ENCODE results near the gene CHMP6. TPM values are rescaled to one million over a fixed set of nuclear protein-coding genes. Genes with fewer than 3 reads are reported as not detected.
"Not testable (repeated sequence)": the region's sequence is repeated elsewhere in the genome, so short reads cannot be mapped to it uniquely, and the experiment has no call there.

CHMP6 gene
- total and polyA plus RNA-seq, 12 donors: 7.8 to 35.3 (median 25.8) TPM

DNA sequence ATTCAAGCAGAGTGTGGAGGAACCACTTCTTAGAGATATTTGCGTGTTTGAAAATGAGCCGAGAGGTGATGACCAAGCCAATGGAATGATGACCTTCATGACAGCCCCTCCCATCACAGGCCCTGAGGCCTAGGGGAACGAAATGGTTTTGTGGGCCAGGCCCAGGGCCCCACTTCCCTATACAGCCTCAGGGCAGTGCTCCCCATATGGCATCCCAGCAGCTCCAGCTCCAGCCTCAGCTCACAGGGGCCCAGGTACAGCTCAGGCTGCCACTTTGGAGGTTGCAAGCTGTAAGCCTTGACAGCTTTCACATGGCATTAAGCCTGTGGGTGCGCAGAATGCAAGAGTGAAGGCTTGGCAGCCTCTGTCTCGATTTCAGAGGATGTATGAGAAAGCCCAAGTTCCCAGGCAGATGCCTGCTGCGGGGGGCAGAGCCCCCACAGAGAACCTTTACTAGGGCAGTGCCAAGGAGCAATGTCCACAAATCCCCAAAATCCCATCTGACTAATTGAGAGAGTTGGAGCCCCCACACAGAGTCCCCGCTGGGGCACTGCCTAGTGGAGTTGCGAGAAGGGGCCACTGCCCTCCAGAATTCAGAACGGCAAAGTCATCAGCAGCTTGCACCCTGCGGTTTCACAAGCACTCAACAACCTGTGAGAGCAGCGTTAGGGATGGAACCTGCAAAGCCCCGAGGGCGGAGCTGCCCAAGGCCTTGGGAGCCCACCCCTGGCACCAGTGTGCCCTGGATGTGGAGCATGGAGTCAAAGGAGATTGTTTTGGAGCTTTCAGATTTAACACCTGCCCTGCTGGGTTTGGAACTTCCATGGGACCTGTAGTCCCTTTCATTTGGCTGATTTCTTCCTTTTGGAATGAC is 21.2 kb downstream of the CHMP6 start:
- Histone ChIP-seq H3K4me3 (no peak overlapping the region), H3K27ac (no peak overlapping the region), H3K9me3 (replicated peaks in 1 of 3) (peaks cover 0 to 3% (median 0%) of the 10 kb centered on the region in 3 donors), H3K27me3 (no peaks in the 10 kb centered on the region), H3K36me3 (replicated peaks in 1 of 2) (no peaks in the 10 kb centered on the region), H3K4me1 (replicated peaks in 1 of 2) (peaks cover 0 to 4% of the 10 kb centered on the region in 2 donors)
- no peak for TF ChIP-seq POLR2A (IDR thresholded peaks at IDR 0.05)
- TF ChIP-seq, protein P1, sequence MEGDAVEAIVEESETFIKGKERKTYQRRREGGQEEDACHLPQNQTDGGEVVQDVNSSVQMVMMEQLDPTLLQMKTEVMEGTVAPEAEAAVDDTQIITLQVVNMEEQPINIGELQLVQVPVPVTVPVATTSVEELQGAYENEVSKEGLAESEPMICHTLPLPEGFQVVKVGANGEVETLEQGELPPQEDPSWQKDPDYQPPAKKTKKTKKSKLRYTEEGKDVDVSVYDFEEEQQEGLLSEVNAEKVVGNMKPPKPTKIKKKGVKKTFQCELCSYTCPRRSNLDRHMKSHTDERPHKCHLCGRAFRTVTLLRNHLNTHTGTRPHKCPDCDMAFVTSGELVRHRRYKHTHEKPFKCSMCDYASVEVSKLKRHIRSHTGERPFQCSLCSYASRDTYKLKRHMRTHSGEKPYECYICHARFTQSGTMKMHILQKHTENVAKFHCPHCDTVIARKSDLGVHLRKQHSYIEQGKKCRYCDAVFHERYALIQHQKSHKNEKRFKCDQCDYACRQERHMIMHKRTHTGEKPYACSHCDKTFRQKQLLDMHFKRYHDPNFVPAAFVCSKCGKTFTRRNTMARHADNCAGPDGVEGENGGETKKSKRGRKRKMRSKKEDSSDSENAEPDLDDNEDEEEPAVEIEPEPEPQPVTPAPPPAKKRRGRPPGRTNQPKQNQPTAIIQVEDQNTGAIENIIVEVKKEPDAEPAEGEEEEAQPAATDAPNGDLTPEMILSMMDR (IDR thresholded peaks at IDR 0.05): no peak
- 64 to 86% (median 83%) methylated on average over 8 to 13 of the region's 13 CpGs for WGBS, 4 donors
- intact Hi-C loops (cut with DNase I): no loop called here
- DNase-seq: no peak

DNA sequence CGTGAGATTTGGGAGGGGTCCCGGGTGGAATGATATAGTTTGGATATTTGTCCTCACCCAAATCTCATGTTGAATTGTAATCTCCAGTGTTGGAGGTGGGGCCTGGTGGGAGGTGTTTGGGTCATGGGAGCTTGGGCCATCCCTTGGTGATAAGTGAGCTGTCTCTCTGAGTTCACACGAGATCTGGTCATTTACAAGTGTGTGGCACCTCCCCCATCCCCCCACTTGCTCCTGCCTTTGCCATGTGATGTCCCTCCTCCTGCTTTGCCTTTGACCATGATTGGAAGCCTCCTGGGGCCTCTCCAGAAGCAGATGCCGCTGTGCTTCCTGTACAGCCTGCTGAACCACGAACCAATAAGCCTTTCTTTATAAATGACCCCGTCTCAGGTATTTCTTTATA is 22.0 kb downstream of the CHMP6 start:
- TF ChIP-seq, protein P1 (IDR thresholded peaks at IDR 0.05): no peak
- no peak for TF ChIP-seq POLR2A (IDR thresholded peaks at IDR 0.05)
- H3K27me3 ChIP-seq: no peaks in the 10 kb centered on the region
- H3K9me3 ChIP-seq (replicated peaks in 1 of 3): peaks cover 0 to 3% (median 0%) of the 10 kb centered on the region in 3 donors
- H3K4me3 ChIP-seq: no peak overlapping the region
- peaks cover 0 to 7% of the 10 kb centered on the region in 2 donors for H3K4me1 ChIP-seq (replicated peaks in 1 of 2)
- no peaks in the 10 kb centered on the region for H3K36me3 ChIP-seq (replicated peaks in 1 of 2)
- WGBS, 4 donors: 68 to 79% (median 75%) methylated on average over 6 of the region's 6 CpGs
- H3K27ac ChIP-seq: no peak overlapping the region
- no peak for DNase-seq
- intact Hi-C loops (cut with DNase I): no loop called here

DNA sequence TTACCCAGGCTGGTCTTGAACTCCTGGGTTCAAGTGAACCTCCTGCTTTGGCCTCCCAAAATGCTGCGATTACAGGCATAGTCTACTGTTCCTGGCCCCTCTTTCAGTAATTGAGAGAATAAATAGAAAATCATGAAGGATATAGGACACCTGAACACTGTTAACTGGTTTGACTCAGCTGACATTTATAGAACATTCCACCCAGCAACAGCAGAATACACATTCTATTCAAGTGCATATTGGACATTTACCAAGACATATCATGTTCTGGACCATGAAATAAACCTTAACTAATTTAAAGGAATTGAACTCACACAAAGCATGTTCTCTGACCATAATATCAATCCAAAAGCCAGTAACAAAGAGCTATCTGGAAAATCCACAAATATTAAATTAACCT is 23.5 kb downstream of the CHMP6 start:
- Histone ChIP-seq H3K27me3 (no peaks in the 10 kb centered on the region), H3K27ac (no peak overlapping the region), H3K36me3 (replicated peaks in 1 of 2) (no peaks in the 10 kb centered on the region), H3K4me3 (no peak overlapping the region), H3K4me1 (replicated peaks in 1 of 2) (peaks cover 0 to 7% of the 10 kb centered on the region in 2 donors), H3K9me3 (replicated peaks in 1 of 3) (peaks cover 0 to 3% (median 0%) of the 10 kb centered on the region in 3 donors)
- WGBS, 4 donors: 88 to 100% (median 96%) methylated on average over 1 of the region's 1 CpG
- TF ChIP-seq, protein P1 (IDR thresholded peaks at IDR 0.05): no peak
- TF ChIP-seq POLR2A (IDR thresholded peaks at IDR 0.05): no peak
- intact Hi-C loops (cut with DNase I): no loop called here
- DNase-seq: no peak

DNA sequence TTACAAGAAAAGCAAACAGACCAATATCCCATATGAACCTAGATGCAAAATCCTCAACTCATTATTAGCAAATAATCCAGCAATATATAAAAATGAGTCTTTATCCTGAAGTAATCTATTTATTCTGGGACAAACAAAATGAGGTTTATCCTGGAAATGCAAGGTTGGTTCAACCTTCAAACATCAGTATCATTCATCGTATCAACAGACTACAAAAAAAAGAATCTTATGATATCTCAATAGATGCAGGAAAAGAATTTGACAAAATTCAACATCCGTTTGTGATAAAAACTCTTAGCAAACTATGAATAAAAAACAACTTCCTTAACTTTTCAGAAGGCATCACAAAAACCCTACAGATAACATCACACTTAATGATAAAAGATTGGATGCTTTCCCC is 24.9 kb downstream of the CHMP6 start:
- 78 to 87% (median 82%) methylated on average over 2 of the region's 2 CpGs for WGBS, 4 donors
- no peaks in the 10 kb centered on the region for H3K27me3 ChIP-seq
- DNase-seq: no peak
- no peaks in the 10 kb centered on the region for H3K36me3 ChIP-seq (replicated peaks in 1 of 2)
- no peak overlapping the region for H3K27ac ChIP-seq
- intact Hi-C loops (cut with DNase I): no loop called here
- no peak overlapping the region for H3K4me3 ChIP-seq
- H3K9me3 ChIP-seq (replicated peaks in 1 of 3): no peaks in the 10 kb centered on the region
- no peak for TF ChIP-seq POLR2A (IDR thresholded peaks at IDR 0.05)
- TF ChIP-seq, protein P1 (IDR thresholded peaks at IDR 0.05): no peak
- peaks cover 5 to 18% of the 10 kb centered on the region in 2 donors for H3K4me1 ChIP-seq (replicated peaks in 1 of 2)

DNA sequence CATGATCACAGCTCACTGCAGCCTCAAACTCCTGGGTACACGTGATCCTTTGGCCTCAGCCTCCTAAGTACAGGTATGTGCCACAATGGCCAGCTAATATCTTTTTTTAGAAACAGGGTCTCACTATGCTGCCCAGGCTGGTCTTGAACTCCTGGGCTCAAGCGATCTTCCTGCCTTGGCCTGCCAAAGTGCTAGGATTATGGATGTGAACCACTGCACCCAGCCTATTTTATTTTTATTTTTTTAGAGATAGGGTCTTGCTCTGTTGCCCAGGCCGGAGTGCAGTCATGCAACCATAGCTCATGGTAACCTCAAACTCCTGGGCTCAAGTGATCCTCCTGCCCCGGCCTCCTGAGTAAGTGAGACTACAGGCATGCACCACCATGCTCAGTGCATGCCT is 25.7 kb downstream of the CHMP6 start:
- H3K27ac ChIP-seq; H3K9me3 ChIP-seq (replicated peaks in 1 of 3); DNase-seq; H3K36me3 ChIP-seq (replicated peaks in 1 of 2); H3K27me3 ChIP-seq; H3K4me3 ChIP-seq; intact Hi-C loops (cut with DNase I): not testable (repeated sequence)
- H3K4me1 ChIP-seq (replicated peaks in 1 of 2): peaks cover 5 to 18% of the 10 kb centered on the region in 2 donors
- 87 to 92% (median 90%) methylated on average over 4 of the region's 4 CpGs for WGBS, 4 donors
